AG04450 (cell line): Measurements from ENCODE around the gene HEBP1. TPM values are rescaled to one million over a fixed set of nuclear protein-coding genes. Genes with fewer than 3 reads are reported as not detected.

Source experiments
- CTCF ChIA-PET: fragments of 300-600, 350-600 bp; formaldehyde crosslinking; extraction: SDS; loops from one replicate; lab custom pipeline; 2022; ENCODE audit warnings: antibody characterized with exemption, inconsistent platforms; lab: Charles Lee
- POLR2A ChIA-PET: fragments of 350-600 bp; formaldehyde crosslinking; extraction: SDS; loops from one replicate; lab custom pipeline; 2021; ENCODE audit warnings: antibody characterized with exemption, inconsistent platforms; lab: Yijun Ruan, JAX
- DNase-seq: peaks from one replicate; pipeline ENCODE4 v3.0.0-alpha.2; 2011; ENCODE audit warnings: low read depth, low spot score
- H3K27ac ChIP-seq: one replicate; pipeline ENCODE4 v1.5.1; 2012; ENCODE audit warnings: low read depth, low read length, control low read depth
- H3K27me3 ChIP-seq: one replicate; pipeline ENCODE4 v1.6.0; 2012; ENCODE audit warnings: low read length; ENCODE audit not compliant: control insufficient read depth, insufficient read depth
- H3K4me3 ChIP-seq: 2 replicates; pipeline ENCODE4 v1.5.1; 2011; ENCODE audit warnings: mild to moderate bottlenecking, low read depth, low read length, control low read depth
- H3K9me3 ChIP-seq: 2 replicates; pipeline ENCODE4 v1.5.1; 2012; ENCODE audit warnings: low read length; ENCODE audit not compliant: control insufficient read depth, insufficient read depth
- CTCF ChIP-seq: IDR thresholded peaks from 2 replicates; pipeline ENCODE4 v1.5.1; 2011; ENCODE audit warnings: low read depth, low read length, control low read depth, inconsistent platforms
- polyA plus RNA-seq: library from polyadenylated mRNA; depleted of rRNA; stranded (reverse); fragments of >200 nt; gene quantifications from 2 replicates; pipeline ENCODE4 v1.2.3, GENCODE V29; 2011

HEBP1 gene
- polyA plus RNA-seq, 1 experiment: 57.7 TPM

- Histone ChIP-seq H3K27me3 (no peaks in the 10 kb centered on the region), H3K9me3 (no peaks in the 10 kb centered on the region; the same call in 1 of the 2 replicates), H3K27ac (peak overlapping the region; percentile 77), H3K4me3 (peak overlapping the region; percentile 64)
- no peak for DNase-seq
- ChIA-PET POLR2A (interaction anchor here (1.0 to 1.2 kb wide), 2 partner anchors 9 to 24 kb away, joined by 3 read pairs; no protein-coding TSS in a partner anchor), CTCF (interaction anchor here (0.8 kb wide), 1 partner anchor 212 kb away, joined by 3 read pairs; no protein-coding TSS in a partner anchor)
- no peak for TF ChIP-seq CTCF
These were observed 505 bp upstream of the HEBP1 start for GRCh38 chr12:13000616-13000924.

DNA sequence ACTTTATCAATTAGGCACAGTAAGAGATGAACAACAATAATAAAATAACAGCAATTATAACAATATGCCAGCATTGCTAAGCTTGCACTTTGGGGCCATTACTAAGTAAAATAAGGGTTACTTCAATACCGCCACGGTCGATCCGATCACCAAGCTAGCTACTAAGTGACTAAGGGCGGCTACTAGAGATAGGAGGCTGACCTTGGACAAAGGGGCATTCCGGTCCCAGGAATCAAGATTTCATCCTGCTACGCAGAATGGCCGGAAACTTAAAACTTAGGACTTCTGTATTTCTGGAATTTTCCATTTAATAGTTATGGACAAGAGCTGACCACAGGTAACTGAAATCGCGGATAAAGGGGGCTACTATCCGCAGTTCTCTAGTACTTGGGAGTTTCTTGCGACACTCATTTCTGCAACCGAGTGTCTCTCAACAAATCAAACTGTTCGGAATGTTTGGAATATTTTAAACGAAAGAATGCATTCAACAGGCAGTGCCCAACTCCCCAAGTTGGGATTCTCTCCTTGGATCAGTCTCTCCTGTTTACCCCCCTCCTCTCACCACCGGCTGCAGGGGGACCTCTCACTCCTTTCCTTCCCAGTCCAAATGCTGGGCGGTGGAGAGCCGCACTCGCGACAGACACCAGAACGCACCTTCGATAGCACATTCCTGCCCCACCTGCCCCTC, 650 bp downstream of the HEBP1 start:
- H3K27me3 ChIP-seq: no peaks in the 10 kb centered on the region
- no peak for DNase-seq
- ChIA-PET CTCF (interaction anchor here (1.8 kb wide), 2 partner anchors 213 to 256 kb away, joined by 5 to 10 read pairs; no protein-coding TSS in a partner anchor), POLR2A (interaction anchor here (0.7 kb wide), 1 partner anchor 101 kb away, joined by 3 read pairs; no protein-coding TSS in a partner anchor)
- H3K9me3 ChIP-seq: no peaks in the 10 kb centered on the region; the same call in 1 of the 2 replicates
- H3K27ac ChIP-seq: no peak overlapping the region
- TF ChIP-seq CTCF: 0 out of 2 replicates have a peak, but pooled peaks have one; percentile 13
- peak overlapping the region; percentile 99 for H3K4me3 ChIP-seq

GRCh38 chr12:12998248-12998647, 1.8 kb downstream of the HEBP1 start:
- Histone ChIP-seq H3K27me3 (no peaks in the 10 kb centered on the region), H3K27ac (no peak overlapping the region), H3K9me3 (no peaks in the 10 kb centered on the region; the same call in 1 of the 2 replicates), H3K4me3 (peak overlapping the region; percentile 99)
- POLR2A ChIA-PET: no interaction called here
- no peak for TF ChIP-seq CTCF
- CTCF ChIA-PET: interaction anchor here (0.6 to 1.8 kb wide), 3 partner anchors 99 to 257 kb away, joined by 3 to 10 read pairs (median 5); no protein-coding TSS in a partner anchor
- no peak for DNase-seq

DNA sequence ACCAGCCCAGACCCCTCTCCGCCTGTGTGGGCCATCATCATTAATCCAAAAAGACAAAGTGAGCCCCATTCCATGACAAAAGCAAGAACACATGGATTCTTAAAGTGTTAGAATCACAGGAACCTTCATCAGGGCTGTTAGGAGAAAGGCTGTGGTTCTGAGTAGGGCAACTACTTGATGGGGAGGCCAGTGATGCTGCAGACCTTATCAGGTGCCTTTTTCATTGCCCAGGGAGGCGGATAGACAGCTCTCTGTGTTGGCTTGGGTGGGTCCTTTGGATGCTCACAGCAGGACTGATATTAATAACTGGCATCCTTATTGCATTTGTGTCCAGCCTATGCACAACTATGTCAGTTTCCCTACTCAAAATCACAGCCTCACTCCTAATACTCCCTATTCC, 2.3 kb downstream of the HEBP1 start:
- H3K9me3 ChIP-seq: no peaks in the 10 kb centered on the region; the same call in 1 of the 2 replicates
- no peak overlapping the region for H3K27ac ChIP-seq
- ChIA-PET CTCF (interaction anchor here (0.8 to 1.8 kb wide), 4 partner anchors 81 to 258 kb away, joined by 3 to 11 read pairs (median 5); no protein-coding TSS in a partner anchor), POLR2A (interaction anchor here (1.1 kb wide), 1 partner anchor 17 kb away, joined by 3 read pairs; no protein-coding TSS in a partner anchor)
- TF ChIP-seq CTCF: no peak
- no peaks in the 10 kb centered on the region for H3K27me3 ChIP-seq
- DNase-seq: no peak
- H3K4me3 ChIP-seq: no peak overlapping the region

- no peak overlapping the region for H3K4me3 ChIP-seq
- CTCF ChIA-PET: interaction anchor here (0.8 to 1.7 kb wide), 3 partner anchors 81 to 215 kb away, joined by 3 to 11 read pairs (median 5); no protein-coding TSS in a partner anchor
- POLR2A ChIA-PET: interaction anchor here (0.5 to 1.1 kb wide), 3 partner anchors 16 to 271 kb away, joined by 3 to 12 read pairs (median 5); no protein-coding TSS in a partner anchor
- H3K27me3 ChIP-seq: no peaks in the 10 kb centered on the region
- no peaks in the 10 kb centered on the region; the same call in 1 of the 2 replicates for H3K9me3 ChIP-seq
- DNase-seq: no peak
- no peak overlapping the region for H3K27ac ChIP-seq
- no peak for TF ChIP-seq CTCF
These were observed 2.9 kb downstream of the HEBP1 start for GRCh38 chr12:12997156-12997555.
